Suppressor macrophage treated with lipopolysaccharide for 4 hours (primary cell): Measurements from ENCODE around the gene PCDHB6.
"Not testable (repeated sequence)": the region's sequence is repeated elsewhere in the genome, so short reads cannot be mapped to it uniquely, and the experiment has no call there.

ENCODE experiments used
- DNase-seq: peaks from one replicate; pipeline ENCODE4 v3.0.0-alpha.2; 2020

PCDHB6 gene

GRCh38 chr5:141149812-141150211, at the start of gene PCDHB6:
Gene PCDHB6 (plus strand): TSS chr5:141150057. CDS start chr5:141150258, 201 bp downstream.
- DNase-seq = no peak

- peak; percentile 0 for DNase-seq
Observed at GRCh38 chr5:141100243-141100805, 49.5 kb upstream of the PCDHB6 start, which contains the start of gene PCDHB3. Gene PCDHB3 (plus strand): TSS chr5:141100473. CDS start chr5:141100650, 177 bp downstream.

GRCh38 chr5:141101059-141101458, 48.8 kb upstream of the PCDHB6 start:
- DNase-seq = no peak

GRCh38 chr5:141102070-141102469, 47.8 kb upstream of the PCDHB6 start:
- DNase-seq = not testable (repeated sequence)

- DNase-seq = not testable (repeated sequence)
Observed at GRCh38 chr5:141102471-141102870, 47.4 kb upstream of the PCDHB6 start.

- no peak for DNase-seq
Observed at GRCh38 chr5:141105350-141105749, 44.5 kb upstream of the PCDHB6 start.

GRCh38 chr5:141119250-141119649, 30.6 kb upstream of the PCDHB6 start:
- no peak for DNase-seq

- DNase-seq = no peak
Observed at GRCh38 chr5:141121563-141121962, 28.3 kb upstream of the PCDHB6 start, which contains the start of gene PCDHB4. Gene PCDHB4 (plus strand): TSS chr5:141121818. CDS start chr5:141121999, 181 bp downstream.

GRCh38 chr5:141121985-141122384, 27.9 kb upstream of the PCDHB6 start:
- no peak for DNase-seq

GRCh38 chr5:141123396-141124135, 26.3 kb upstream of the PCDHB6 start:
- not testable (repeated sequence) for DNase-seq

- no peak for DNase-seq
Observed at GRCh38 chr5:141127305-141127704, 22.6 kb upstream of the PCDHB6 start.

GRCh38 chr5:141135030-141135717, 14.7 kb upstream of the PCDHB6 start, which contains the start of gene PCDHB5:
Gene PCDHB5 (plus strand): TSS chr5:141135206. CDS start chr5:141135435, 229 bp downstream.
- peak; percentile 1 for DNase-seq

GRCh38 chr5:141135718-141136266, 14.1 kb upstream of the PCDHB6 start:
- no peak for DNase-seq

- not testable (repeated sequence) for DNase-seq
Observed at GRCh38 chr5:141137346-141137745, 12.5 kb upstream of the PCDHB6 start.

GRCh38 chr5:141150224-141150992, 551 bp downstream of the PCDHB6 start:
- DNase-seq = no peak

- DNase-seq = no peak
Observed at GRCh38 chr5:141150993-141151325, 1.1 kb downstream of the PCDHB6 start.

- DNase-seq = not testable (repeated sequence)
Observed at GRCh38 chr5:141151632-141152031, 1.8 kb downstream of the PCDHB6 start.

- not testable (repeated sequence) for DNase-seq
Observed at GRCh38 chr5:141152096-141152495, 2.2 kb downstream of the PCDHB6 start.

GRCh38 chr5:141155540-141156374, 5.9 kb downstream of the PCDHB6 start:
- DNase-seq = no peak

GRCh38 chr5:141157356-141157755, 7.5 kb downstream of the PCDHB6 start:
- not testable (repeated sequence) for DNase-seq

- not testable (repeated sequence) for DNase-seq
Observed at GRCh38 chr5:141157901-141158300, 8.0 kb downstream of the PCDHB6 start.
